ENCODE measurements around the gene TEAD2. TPM values are rescaled to one million over a fixed set of nuclear protein-coding genes. Genes with fewer than 3 reads are reported as not detected.

Gene TEAD2
- total and polyA plus RNA-seq, 2 of the 13 experiments (the other 11 are each of a cell fraction or from before 2014, with no cell fraction given), result 10.8 to 12.5 TPM

- peak; percentile 79 for ATAC-seq
- CTCF ChIA-PET (ENCODE audit: low intra/inter-chr PET ratio, low total read pairs), result no interaction called here
- H3K9me3 ChIP-seq (ENCODE audit: low read length), result no peaks in the 10 kb centered on the region
- POLR2A ChIA-PET, result interaction anchor here (1.0 to 1.5 kb wide), 2 partner anchors 88 to 116 kb away, joined by 3 read pairs; partner anchors contain the start of gene PIH1D1
- peak within 1 kb of the TSS; percentile 98 for H3K4me2 ChIP-seq (ENCODE audit: low read depth, low read length)
- H3K27ac ChIP-seq (ENCODE audit: extremely low read length, insufficient read depth, low read length), result no peak within 1 kb of the TSS
- peak; percentile 97 for FAIRE-seq
- no TSS peak for BruUV-seq (replicated peaks)
- DNase-seq (ENCODE audit: low spot score), result peak; percentile 96
- peak within 1 kb of the TSS; percentile 80 for H3K9ac ChIP-seq (ENCODE audit: insufficient read depth, low read depth, low read length)
- no peaks in the 10 kb centered on the region for H3K79me2 ChIP-seq (ENCODE audit: insufficient read depth, low read length)
- H3K4me3 ChIP-seq (replicated peaks in 1 of 3; ENCODE audit: insufficient read depth in 1 of 3, low read depth in 2 of 3, low read length in 3 of 3), result peak within 1 kb of the TSS; percentile 67 to 88 (median 87)
- H3K27me3 ChIP-seq (ENCODE audit: control insufficient read depth in 1 of 2, insufficient read depth in 2 of 2, low read length in 2 of 2), result no peaks in the 10 kb centered on the region
- peaks cover 24% of the 10 kb centered on the region for H3K4me1 ChIP-seq (ENCODE audit: insufficient read depth, low read length)
- intact Hi-C loops (cut with micrococcal nuclease; ENCODE audit: unreplicated experiment), result no loop called here
- no peak within 1 kb of the TSS for H2AFZ ChIP-seq (ENCODE audit: low read length)
- WGBS (ENCODE audit: low lambda C conversion rate), result 7% methylated on average over 35 of the region's 46 CpGs
- H3K36me3 ChIP-seq (replicated peaks in 1 of 2; ENCODE audit: control insufficient read depth in 1 of 2, insufficient read depth in 2 of 2, low read length in 2 of 2), result peaks cover 1 to 4% of the 10 kb centered on the region in 2 experiments; a peak in 1 of 5 replicates
- in situ Hi-C loops (cut with HindIII; ENCODE audit: extremely low pct_ligation_motif_present, low pct_unique_long_range_greater_than_20kb), result no loop called here
- H4K20me1 ChIP-seq (ENCODE audit: insufficient read depth, low read length), result no peaks in the 10 kb centered on the region
- TF ChIP-seq CAMTA2 (CRISPR knock-in tag; IDR thresholded peaks at IDR 0.05; ENCODE audit: borderline replicate concordance) (no peak), ZNF615 (CRISPR knock-in tag; IDR thresholded peaks at IDR 0.05; ENCODE audit: borderline replicate concordance) (no peak), ZNF607 (CRISPR knock-in tag; IDR thresholded peaks at IDR 0.05; ENCODE audit: borderline replicate concordance) (peak; percentile 68; the same call in 1 of the 2 replicates), CREB1 (IDR thresholded peaks at IDR 0.05) (peak; percentile 77), CREB1 (CRISPR knock-in tag; IDR thresholded peaks at IDR 0.05) (no peak), MAFG (CRISPR knock-in tag; IDR thresholded peaks at IDR 0.05) (no peak), ARHGAP35 (CRISPR knock-in tag; IDR thresholded peaks at IDR 0.05; ENCODE audit: borderline replicate concordance) (no peak), GMEB1 (CRISPR knock-in tag; IDR thresholded peaks at IDR 0.05; ENCODE audit: borderline replicate concordance) (peak; percentile 29; the same call in 1 of the 2 replicates), NR0B2 (CRISPR knock-in tag; IDR thresholded peaks at IDR 0.05) (no peak), CEBPB (IDR thresholded peaks at IDR 0.05; ENCODE audit: borderline replicate concordance, low read depth, low read length) (no peak), TBX2 (CRISPR knock-in tag; IDR thresholded peaks at IDR 0.05; ENCODE audit: borderline replicate concordance) (0 out of 2 replicates have a peak, but pooled peaks have one; percentile 27), MIER3 (CRISPR knock-in tag; IDR thresholded peaks at IDR 0.05; ENCODE audit: borderline replicate concordance) (no peak), ZNF564 (CRISPR knock-in tag; IDR thresholded peaks at IDR 0.05) (no peak), ZNF619 (CRISPR knock-in tag; IDR thresholded peaks at IDR 0.05) (no peak), SRSF9 (IDR thresholded peaks at IDR 0.05; ENCODE audit: borderline replicate concordance, insufficient read depth, low read depth, low read length, poor library complexity, severe bottlenecking) (no peak), ZNF761 (CRISPR knock-in tag; conservative IDR thresholded peaks at IDR 0.05) (no peak), GATAD1 (CRISPR knock-in tag; IDR thresholded peaks at IDR 0.05) (peak; percentile 14; the same call in 1 of the 2 replicates), ATF5 (CRISPR knock-in tag; IDR thresholded peaks at IDR 0.05; ENCODE audit: low read depth) (no peak), ZSCAN29 (CRISPR knock-in tag; conservative IDR thresholded peaks at IDR 0.05) (no peak), FOXA1 (IDR thresholded peaks at IDR 0.05) (no peak), FOXA1 (CRISPR knock-in tag; IDR thresholded peaks at IDR 0.05) (0 out of 2 replicates have a peak, but pooled peaks have one; percentile 14), NBN (conservative IDR thresholded peaks at IDR 0.05) (no peak), ZNF484 (CRISPR knock-in tag; IDR thresholded peaks at IDR 0.05; ENCODE audit: borderline replicate concordance, low read depth) (no peak)
These were observed 1.3 kb upstream of the TEAD2 start, which contains the start of gene DKKL1 for GRCh38 chr19:49363268-49364082. Gene DKKL1, plus strand, starts transcription at chr19:49363877. Its CDS starts 122 bp downstream, at chr19:49363999.

Measured in HepG2 (cell line).